Chondrocyte (in vitro differentiated cells): ENCODE measurements around the gene LTBP3. TPM values are rescaled to one million over a fixed set of nuclear protein-coding genes. Genes with fewer than 3 reads are reported as not detected.

Experiments
- DNase-seq: peaks from one replicate; pipeline ENCODE4 v3.0.0; 2021; ENCODE audit warnings: mixed read lengths, low spot score
- H3K27ac Mint-ChIP-seq: one replicate; pipeline ENCODE4 v1.8.0; 2021; ENCODE audit warnings: mild to moderate bottlenecking, moderate library complexity, mixed read lengths; ENCODE audit not compliant: unreplicated experiment
- H3K27me3 Mint-ChIP-seq: 2 replicates; pipeline ENCODE4 v1.8.0; 2021; ENCODE audit warnings: low read depth, mixed read lengths
- H3K36me3 Mint-ChIP-seq: 2 replicates; pipeline ENCODE4 v1.8.0; 2021; ENCODE audit warnings: low read depth, mixed read lengths
- H3K4me1 Mint-ChIP-seq: 2 replicates; pipeline ENCODE4 v1.8.0; 2021; ENCODE audit warnings: low read depth, mild to moderate bottlenecking, mixed read lengths
- H3K4me3 Mint-ChIP-seq: one replicate; pipeline ENCODE4 v1.8.0; 2021; ENCODE audit warnings: mild to moderate bottlenecking, moderate library complexity, mixed read lengths; ENCODE audit not compliant: unreplicated experiment
- H3K9me3 Mint-ChIP-seq: 2 replicates; pipeline ENCODE4 v1.8.0; 2021; ENCODE audit warnings: low read depth, mixed read lengths
- CTCF ChIP-seq: fragments of 200-600 bp; sonication (generic); IDR thresholded peaks from 2 replicates; pipeline ENCODE4 v1.5.0; 2021; ENCODE audit warnings: antibody characterized with exemption, mild to moderate bottlenecking, moderate library complexity
- total RNA-seq: library from RNA; stranded (reverse); gene quantifications from 3 replicates; pipeline ENCODE4 v1.2.1, GENCODE V29; 2021

LTBP3 gene
- total RNA-seq, 1 donor from 2014 or later, result 271 TPM

- Mint-ChIP-seq H3K4me3 (no peak overlapping the region), H3K36me3 (peaks cover 14% of the 10 kb centered on the region), H3K4me1 (peaks cover 29% of the 10 kb centered on the region), H3K27ac (no peak overlapping the region), H3K27me3 (no peaks in the 10 kb centered on the region), H3K9me3 (no peaks in the 10 kb centered on the region)
- DNase-seq, result no peak
- TF ChIP-seq CTCF, result no peak
These were observed 22.0 kb upstream of the LTBP3 start for GRCh38 chr11:65580031-65580692.

GRCh38 chr11:65579291-65579690, 21.1 kb upstream of the LTBP3 start:
- H3K9me3 Mint-ChIP-seq, result no peaks in the 10 kb centered on the region
- no peak overlapping the region for H3K27ac Mint-ChIP-seq
- TF ChIP-seq CTCF, result no peak
- H3K36me3 Mint-ChIP-seq, result peaks cover 14% of the 10 kb centered on the region
- no peaks in the 10 kb centered on the region for H3K27me3 Mint-ChIP-seq
- no peak for DNase-seq
- H3K4me3 Mint-ChIP-seq, result no peak overlapping the region
- H3K4me1 Mint-ChIP-seq, result peaks cover 35% of the 10 kb centered on the region

GRCh38 chr11:65578667-65579066, 20.5 kb upstream of the LTBP3 start:
- no peak for DNase-seq
- no peaks in the 10 kb centered on the region for H3K9me3 Mint-ChIP-seq
- TF ChIP-seq CTCF, result no peak
- H3K27me3 Mint-ChIP-seq, result no peaks in the 10 kb centered on the region
- peaks cover 14% of the 10 kb centered on the region for H3K36me3 Mint-ChIP-seq
- H3K4me1 Mint-ChIP-seq, result peaks cover 38% of the 10 kb centered on the region
- no peak overlapping the region for H3K4me3 Mint-ChIP-seq
- H3K27ac Mint-ChIP-seq, result peak overlapping the region; percentile 11

- no peak for TF ChIP-seq CTCF
- Mint-ChIP-seq H3K9me3 (no peaks in the 10 kb centered on the region), H3K27me3 (no peaks in the 10 kb centered on the region), H3K36me3 (peaks cover 14% of the 10 kb centered on the region), H3K4me1 (peaks cover 44% of the 10 kb centered on the region), H3K27ac (no peak overlapping the region), H3K4me3 (peak overlapping the region; percentile 83)
- no peak for DNase-seq
These were observed 20.0 kb upstream of the LTBP3 start for GRCh38 chr11:65578134-65578533.

- peak overlapping the region; percentile 83 for H3K4me3 Mint-ChIP-seq
These were observed 19.6 kb upstream of the LTBP3 start for GRCh38 chr11:65577756-65578109.

More at GRCh38 chr11:65577756-65578109, 19.6 kb upstream of the LTBP3 start:
- peaks cover 46% of the 10 kb centered on the region for H3K4me1 Mint-ChIP-seq
- TF ChIP-seq CTCF, result no peak
- peaks cover 14% of the 10 kb centered on the region for H3K36me3 Mint-ChIP-seq
- no peaks in the 10 kb centered on the region for H3K27me3 Mint-ChIP-seq
- no peak for DNase-seq
- no peaks in the 10 kb centered on the region for H3K9me3 Mint-ChIP-seq
- peak overlapping the region; percentile 54 for H3K27ac Mint-ChIP-seq
